Measurements from ENCODE around the gene TAF12.
A peak's percentile ranks its signal among the peaks of the same experiment; 100 is the strongest.

DNA sequence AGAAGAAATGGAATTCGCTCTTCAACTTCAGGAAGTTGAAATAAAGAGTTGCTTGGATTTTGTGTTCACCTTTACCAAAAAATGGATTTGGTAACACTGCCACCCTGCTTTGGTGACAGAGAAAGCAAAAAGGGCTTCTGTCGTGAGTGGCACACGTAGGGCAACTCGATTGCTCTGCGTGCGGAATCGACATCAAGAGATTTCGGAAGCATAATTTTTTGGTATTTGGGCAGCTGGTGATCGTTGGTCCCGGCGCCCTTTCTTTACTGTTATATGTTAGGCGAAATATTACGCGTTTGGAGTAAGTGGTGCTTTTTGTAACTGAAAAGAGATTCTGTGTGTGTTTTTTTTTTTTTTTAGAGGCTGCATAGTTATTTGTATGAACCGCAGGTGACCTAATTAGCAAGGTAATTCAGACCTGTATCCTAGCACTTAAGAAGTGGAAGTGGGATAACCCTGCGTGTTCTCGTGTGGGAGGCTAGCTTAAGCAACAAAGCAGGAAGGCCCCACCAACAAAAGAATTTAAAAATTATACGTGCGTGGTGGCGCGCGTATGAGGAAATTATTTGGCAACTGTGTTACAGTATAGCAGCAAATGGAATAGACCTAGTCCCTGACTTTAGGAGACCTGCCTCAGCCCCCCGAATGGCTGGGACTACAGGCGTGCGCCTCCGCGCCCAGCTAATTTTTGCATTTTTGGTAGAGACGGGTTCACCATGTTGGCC is 5.8 kb upstream of the TAF12 start, which contains the start of gene RNU11:
- TF ChIP-seq, protein P1, sequence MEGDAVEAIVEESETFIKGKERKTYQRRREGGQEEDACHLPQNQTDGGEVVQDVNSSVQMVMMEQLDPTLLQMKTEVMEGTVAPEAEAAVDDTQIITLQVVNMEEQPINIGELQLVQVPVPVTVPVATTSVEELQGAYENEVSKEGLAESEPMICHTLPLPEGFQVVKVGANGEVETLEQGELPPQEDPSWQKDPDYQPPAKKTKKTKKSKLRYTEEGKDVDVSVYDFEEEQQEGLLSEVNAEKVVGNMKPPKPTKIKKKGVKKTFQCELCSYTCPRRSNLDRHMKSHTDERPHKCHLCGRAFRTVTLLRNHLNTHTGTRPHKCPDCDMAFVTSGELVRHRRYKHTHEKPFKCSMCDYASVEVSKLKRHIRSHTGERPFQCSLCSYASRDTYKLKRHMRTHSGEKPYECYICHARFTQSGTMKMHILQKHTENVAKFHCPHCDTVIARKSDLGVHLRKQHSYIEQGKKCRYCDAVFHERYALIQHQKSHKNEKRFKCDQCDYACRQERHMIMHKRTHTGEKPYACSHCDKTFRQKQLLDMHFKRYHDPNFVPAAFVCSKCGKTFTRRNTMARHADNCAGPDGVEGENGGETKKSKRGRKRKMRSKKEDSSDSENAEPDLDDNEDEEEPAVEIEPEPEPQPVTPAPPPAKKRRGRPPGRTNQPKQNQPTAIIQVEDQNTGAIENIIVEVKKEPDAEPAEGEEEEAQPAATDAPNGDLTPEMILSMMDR (IDR thresholded peaks at IDR 0.05), result no peak
- no peak for TF ChIP-seq CBFB (CRISPR knock-in tag; IDR thresholded peaks at IDR 0.05; ENCODE audit: low read depth)
- TF ChIP-seq, protein P2, sequence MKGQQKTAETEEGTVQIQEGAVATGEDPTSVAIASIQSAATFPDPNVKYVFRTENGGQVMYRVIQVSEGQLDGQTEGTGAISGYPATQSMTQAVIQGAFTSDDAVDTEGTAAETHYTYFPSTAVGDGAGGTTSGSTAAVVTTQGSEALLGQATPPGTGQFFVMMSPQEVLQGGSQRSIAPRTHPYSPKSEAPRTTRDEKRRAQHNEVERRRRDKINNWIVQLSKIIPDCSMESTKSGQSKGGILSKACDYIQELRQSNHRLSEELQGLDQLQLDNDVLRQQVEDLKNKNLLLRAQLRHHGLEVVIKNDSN (CRISPR knock-in tag; IDR thresholded peaks at IDR 0.05), result peak; percentile 63; the same call in 1 of the 2 replicates
- TF ChIP-seq, protein P3, sequence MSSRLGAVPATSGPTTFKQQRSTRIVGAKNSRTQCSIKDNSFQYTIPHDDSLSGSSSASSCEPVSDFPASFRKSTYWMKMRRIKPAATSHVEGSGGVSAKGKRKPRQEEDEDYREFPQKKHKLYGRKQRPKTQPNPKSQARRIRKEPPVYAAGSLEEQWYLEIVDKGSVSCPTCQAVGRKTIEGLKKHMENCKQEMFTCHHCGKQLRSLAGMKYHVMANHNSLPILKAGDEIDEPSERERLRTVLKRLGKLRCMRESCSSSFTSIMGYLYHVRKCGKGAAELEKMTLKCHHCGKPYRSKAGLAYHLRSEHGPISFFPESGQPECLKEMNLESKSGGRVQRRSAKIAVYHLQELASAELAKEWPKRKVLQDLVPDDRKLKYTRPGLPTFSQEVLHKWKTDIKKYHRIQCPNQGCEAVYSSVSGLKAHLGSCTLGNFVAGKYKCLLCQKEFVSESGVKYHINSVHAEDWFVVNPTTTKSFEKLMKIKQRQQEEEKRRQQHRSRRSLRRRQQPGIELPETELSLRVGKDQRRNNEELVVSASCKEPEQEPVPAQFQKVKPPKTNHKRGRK (CRISPR knock-in tag; IDR thresholded peaks at IDR 0.05; ENCODE audit: borderline replicate concordance), result no peak
- TF ChIP-seq, protein P4, sequence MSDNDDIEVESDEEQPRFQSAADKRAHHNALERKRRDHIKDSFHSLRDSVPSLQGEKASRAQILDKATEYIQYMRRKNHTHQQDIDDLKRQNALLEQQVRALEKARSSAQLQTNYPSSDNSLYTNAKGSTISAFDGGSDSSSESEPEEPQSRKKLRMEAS (CRISPR knock-in tag; IDR thresholded peaks at IDR 0.05), result peak; percentile 40; the same call in 1 of the 2 replicates
- no peak for TF ChIP-seq CREB1 (CRISPR knock-in tag; IDR thresholded peaks at IDR 0.05)
- TF ChIP-seq, protein P5, sequence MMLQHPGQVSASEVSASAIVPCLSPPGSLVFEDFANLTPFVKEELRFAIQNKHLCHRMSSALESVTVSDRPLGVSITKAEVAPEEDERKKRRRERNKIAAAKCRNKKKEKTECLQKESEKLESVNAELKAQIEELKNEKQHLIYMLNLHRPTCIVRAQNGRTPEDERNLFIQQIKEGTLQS (CRISPR knock-in tag; conservative IDR thresholded peaks at IDR 0.05), result no peak
- TF ChIP-seq KAT7 (CRISPR knock-in tag; IDR thresholded peaks at IDR 0.05; ENCODE audit: borderline replicate concordance), result peak; percentile 84; the same call in 1 of the 2 replicates
- TF ChIP-seq, protein P6, sequence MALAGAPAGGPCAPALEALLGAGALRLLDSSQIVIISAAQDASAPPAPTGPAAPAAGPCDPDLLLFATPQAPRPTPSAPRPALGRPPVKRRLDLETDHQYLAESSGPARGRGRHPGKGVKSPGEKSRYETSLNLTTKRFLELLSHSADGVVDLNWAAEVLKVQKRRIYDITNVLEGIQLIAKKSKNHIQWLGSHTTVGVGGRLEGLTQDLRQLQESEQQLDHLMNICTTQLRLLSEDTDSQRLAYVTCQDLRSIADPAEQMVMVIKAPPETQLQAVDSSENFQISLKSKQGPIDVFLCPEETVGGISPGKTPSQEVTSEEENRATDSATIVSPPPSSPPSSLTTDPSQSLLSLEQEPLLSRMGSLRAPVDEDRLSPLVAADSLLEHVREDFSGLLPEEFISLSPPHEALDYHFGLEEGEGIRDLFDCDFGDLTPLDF (CRISPR knock-in tag; IDR thresholded peaks at IDR 0.05), result no peak
